SU-DHL-6 (cell line): ENCODE results near the gene PGLYRP1.

ENCODE experiments used
- H2AFZ ChIP-seq: fragments of 200-600 bp; sonication (generic); 2 replicates; pipeline ENCODE4 v1.6.1; 2014; ENCODE audit warnings: low read depth, mild to moderate bottlenecking, moderate library complexity, mixed read lengths, antibody characterized with exemption, low read length; ENCODE audit not compliant: severe bottlenecking
- H3F3A ChIP-seq: fragments of 200-600 bp; shearing (Covaris generic); 2 replicates; pipeline ENCODE4 v1.6.0; 2016; ENCODE audit warnings: antibody characterized with exemption, mild to moderate bottlenecking; ENCODE audit not compliant: insufficient read depth
- H3K27ac ChIP-seq: fragments of 200-600 bp; sonication (generic); 2 replicates; pipeline ENCODE4 v1.5.1; 2016; ENCODE audit warnings: low read depth, mild to moderate bottlenecking, low read length, moderate library complexity, mixed read lengths
- H3K27me3 ChIP-seq: fragments of 200-600 bp; sonication (generic), shearing (Covaris generic); 2 replicates; pipeline ENCODE4 v1.6.0; 2014; ENCODE audit warnings: mild to moderate bottlenecking, low read length
- H3K36me3 ChIP-seq: fragments of 200-600 bp; sonication (generic); 2 replicates; pipeline ENCODE4 v1.6.1; 2014; ENCODE audit warnings: mild to moderate bottlenecking, low read length, mixed read lengths
- H3K4me2 ChIP-seq: fragments of 300-600, 200-600 bp; shearing (Covaris generic), sonication (generic); 2 replicates; pipeline ENCODE4 v1.6.0; 2014; ENCODE audit warnings: low read length, low read depth, mild to moderate bottlenecking; ENCODE audit not compliant: poor library complexity, severe bottlenecking
- H3K4me3 ChIP-seq: fragments of 200-600 bp; sonication (generic); 2 replicates; pipeline ENCODE4 v1.5.1; 2014; ENCODE audit warnings: antibody characterized with exemption, low read length, mild to moderate bottlenecking, mixed read lengths; ENCODE audit not compliant: insufficient read depth, poor library complexity, severe bottlenecking
- H3K79me2 ChIP-seq: fragments of 200-600 bp; sonication (generic); 2 replicates; pipeline ENCODE4 v1.6.1; 2014; ENCODE audit warnings: mild to moderate bottlenecking, low read length, moderate library complexity; ENCODE audit not compliant: insufficient read depth
- H3K9ac ChIP-seq: fragments of 200-600 bp; sonication (generic); 2 replicates; pipeline ENCODE4 v1.7.0; 2014; ENCODE audit warnings: mild to moderate bottlenecking, low read length
- H3K9me2 ChIP-seq: fragments of 200-600 bp; sonication (generic); replicated peaks from 2 replicates; pipeline ENCODE4 v1.6.1; 2014; ENCODE audit warnings: low read length; ENCODE audit not compliant: insufficient read depth
- H3K9me3 ChIP-seq: fragments of 200-600 bp; sonication (generic); 2 replicates; pipeline ENCODE4 v1.6.1; 2014; ENCODE audit warnings: low read length, mixed read lengths; ENCODE audit not compliant: insufficient read depth
- H4K20me1 ChIP-seq: fragments of 200-600 bp; sonication (generic); 2 replicates; pipeline ENCODE4 v1.6.1; 2014; ENCODE audit warnings: low read depth, mild to moderate bottlenecking, antibody characterized with exemption, low read length, moderate library complexity, mixed read lengths
- CTCF ChIP-seq: fragments of 200-600 bp; sonication (generic); IDR thresholded peaks from one replicate; pipeline ENCODE4 v1.5.1; 2017; ENCODE audit warnings: antibody characterized with exemption, mild to moderate bottlenecking, low read length, moderate library complexity; ENCODE audit not compliant: insufficient read depth, poor library complexity, severe bottlenecking
- EZH2phosphoT487 ChIP-seq: fragments of 200-600 bp; sonication (generic), shearing (Covaris generic); conservative IDR thresholded peaks from 2 replicates; pipeline ENCODE4 v1.6.1; 2018; ENCODE audit warnings: mild to moderate bottlenecking, antibody characterized with exemption, low read length, moderate library complexity, mixed read lengths

PGLYRP1 gene

GRCh38 chr19:46067691-46068090 lies 44.8 kb upstream of the PGLYRP1 start:
- TF ChIP-seq CTCF (no peak), EZH2phosphoT487 (no peak)
- Histone ChIP-seq H3K36me3 (no peaks in the 10 kb centered on the region), H4K20me1 (no peaks in the 10 kb centered on the region), H3F3A (no peaks in the 10 kb centered on the region), H3K4me2 (no peak overlapping the region), H3K27ac (no peak overlapping the region), H3K79me2 (no peaks in the 10 kb centered on the region), H3K27me3 (no peaks in the 10 kb centered on the region), H3K9me3 (no peaks in the 10 kb centered on the region), H3K4me3 (no peak overlapping the region), H2AFZ (no peak overlapping the region), H3K9ac (no peak overlapping the region), H3K9me2 (no peaks in the 10 kb centered on the region)

GRCh38 chr19:46066471-46066870 lies 43.6 kb upstream of the PGLYRP1 start:
- no peaks in the 10 kb centered on the region for H3K9me3 ChIP-seq
- no peaks in the 10 kb centered on the region for H3K36me3 ChIP-seq
- no peak for TF ChIP-seq EZH2phosphoT487
- no peak for TF ChIP-seq CTCF
- no peaks in the 10 kb centered on the region for H3K9me2 ChIP-seq
- H2AFZ ChIP-seq: no peak overlapping the region
- no peaks in the 10 kb centered on the region for H3K79me2 ChIP-seq
- H3K9ac ChIP-seq: no peak overlapping the region
- no peak overlapping the region for H3K4me3 ChIP-seq
- no peaks in the 10 kb centered on the region for H4K20me1 ChIP-seq
- no peak overlapping the region for H3K4me2 ChIP-seq
- H3K27me3 ChIP-seq: no peaks in the 10 kb centered on the region
- H3F3A ChIP-seq: no peaks in the 10 kb centered on the region
- no peak overlapping the region for H3K27ac ChIP-seq

- Histone ChIP-seq H4K20me1 (no peaks in the 10 kb centered on the region), H3F3A (no peaks in the 10 kb centered on the region), H3K79me2 (no peaks in the 10 kb centered on the region), H3K4me2 (no peak overlapping the region), H3K4me3 (no peak overlapping the region), H3K9me2 (no peaks in the 10 kb centered on the region), H3K36me3 (no peaks in the 10 kb centered on the region), H3K9ac (no peak overlapping the region), H3K27me3 (no peaks in the 10 kb centered on the region), H3K9me3 (no peaks in the 10 kb centered on the region), H3K27ac (no peak overlapping the region), H2AFZ (no peak overlapping the region)
- TF ChIP-seq CTCF (no peak), EZH2phosphoT487 (no peak)
These were observed 42.7 kb upstream of the PGLYRP1 start for GRCh38 chr19:46065486-46066071.
